Measurements from ENCODE around the gene LEFTY1. TPM values are rescaled to one million over a fixed set of nuclear protein-coding genes. Genes with fewer than 3 reads are reported as not detected.

The LEFTY1 gene
- total and polyA plus RNA-seq, 2 of the 13 experiments (the other 11 are each of a cell fraction or from before 2014, with no cell fraction given) = 0.29 to 0.79 TPM

- TF ChIP-seq, protein P1, sequence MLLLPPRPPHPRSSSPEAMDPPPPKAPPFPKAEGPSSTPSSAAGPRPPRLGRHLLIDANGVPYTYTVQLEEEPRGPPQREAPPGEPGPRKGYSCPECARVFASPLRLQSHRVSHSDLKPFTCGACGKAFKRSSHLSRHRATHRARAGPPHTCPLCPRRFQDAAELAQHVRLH (CRISPR knock-in tag; IDR thresholded peaks at IDR 0.05; ENCODE audit: borderline replicate concordance, low read depth) = peak; percentile 75; the same call in 1 of the 2 replicates
- TF ChIP-seq ZNF639 (CRISPR knock-in tag; conservative IDR thresholded peaks at IDR 0.05) (peak; percentile 98), DZIP1 (CRISPR knock-in tag; IDR thresholded peaks at IDR 0.05) (no peak), ELF1 (CRISPR knock-in tag; IDR thresholded peaks at IDR 0.05) (peak; percentile 73), PITX1 (CRISPR knock-in tag; IDR thresholded peaks at IDR 0.05) (no peak; the same call in 1 of the 2 replicates), MAFG (CRISPR knock-in tag; IDR thresholded peaks at IDR 0.05) (peak; percentile 54; the same call in 1 of the 2 replicates), FOXO4 (CRISPR knock-in tag; conservative IDR thresholded peaks at IDR 0.05) (no peak; the same call in 1 of the 2 replicates), HDAC2 (CRISPR knock-in tag; IDR thresholded peaks at IDR 0.05) (peak; percentile 61; the same call in 1 of the 2 replicates), DMAP1 (CRISPR knock-in tag; IDR thresholded peaks at IDR 0.05) (peak; percentile 94), MED8 (CRISPR knock-in tag; IDR thresholded peaks at IDR 0.05; ENCODE audit: insufficient replicate concordance) (peak; percentile 81), RFX1 (IDR thresholded peaks at IDR 0.05) (no peak), AGO2 (optimal IDR thresholded peaks at IDR 0.05; ENCODE audit: low read depth, low read length) (peak; percentile 85), TEAD3 (CRISPR knock-in tag; optimal IDR thresholded peaks at IDR 0.05; ENCODE audit: borderline replicate concordance) (peak; percentile 65)
- TF ChIP-seq, protein P2, sequence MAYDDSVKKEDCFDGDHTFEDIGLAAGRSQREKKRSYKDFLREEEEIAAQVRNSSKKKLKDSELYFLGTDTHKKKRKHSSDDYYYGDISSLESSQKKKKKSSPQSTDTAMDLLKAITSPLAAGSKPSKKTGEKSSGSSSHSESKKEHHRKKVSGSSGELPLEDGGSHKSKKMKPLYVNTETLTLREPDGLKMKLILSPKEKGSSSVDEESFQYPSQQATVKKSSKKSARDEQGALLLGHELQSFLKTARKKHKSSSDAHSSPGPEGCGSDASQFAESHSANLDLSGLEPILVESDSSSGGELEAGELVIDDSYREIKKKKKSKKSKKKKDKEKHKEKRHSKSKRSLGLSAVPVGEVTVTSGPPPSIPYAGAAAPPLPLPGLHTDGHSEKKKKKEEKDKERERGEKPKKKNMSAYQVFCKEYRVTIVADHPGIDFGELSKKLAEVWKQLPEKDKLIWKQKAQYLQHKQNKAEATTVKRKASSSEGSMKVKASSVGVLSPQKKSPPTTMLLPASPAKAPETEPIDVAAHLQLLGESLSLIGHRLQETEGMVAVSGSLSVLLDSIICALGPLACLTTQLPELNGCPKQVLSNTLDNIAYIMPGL (CRISPR knock-in tag; IDR thresholded peaks at IDR 0.05; ENCODE audit: borderline replicate concordance in 1 of 2, low read depth in 1 of 2) = peak; percentile 71 to 92; a peak in 3 of 4 replicates
- TF ChIP-seq, protein P3, sequence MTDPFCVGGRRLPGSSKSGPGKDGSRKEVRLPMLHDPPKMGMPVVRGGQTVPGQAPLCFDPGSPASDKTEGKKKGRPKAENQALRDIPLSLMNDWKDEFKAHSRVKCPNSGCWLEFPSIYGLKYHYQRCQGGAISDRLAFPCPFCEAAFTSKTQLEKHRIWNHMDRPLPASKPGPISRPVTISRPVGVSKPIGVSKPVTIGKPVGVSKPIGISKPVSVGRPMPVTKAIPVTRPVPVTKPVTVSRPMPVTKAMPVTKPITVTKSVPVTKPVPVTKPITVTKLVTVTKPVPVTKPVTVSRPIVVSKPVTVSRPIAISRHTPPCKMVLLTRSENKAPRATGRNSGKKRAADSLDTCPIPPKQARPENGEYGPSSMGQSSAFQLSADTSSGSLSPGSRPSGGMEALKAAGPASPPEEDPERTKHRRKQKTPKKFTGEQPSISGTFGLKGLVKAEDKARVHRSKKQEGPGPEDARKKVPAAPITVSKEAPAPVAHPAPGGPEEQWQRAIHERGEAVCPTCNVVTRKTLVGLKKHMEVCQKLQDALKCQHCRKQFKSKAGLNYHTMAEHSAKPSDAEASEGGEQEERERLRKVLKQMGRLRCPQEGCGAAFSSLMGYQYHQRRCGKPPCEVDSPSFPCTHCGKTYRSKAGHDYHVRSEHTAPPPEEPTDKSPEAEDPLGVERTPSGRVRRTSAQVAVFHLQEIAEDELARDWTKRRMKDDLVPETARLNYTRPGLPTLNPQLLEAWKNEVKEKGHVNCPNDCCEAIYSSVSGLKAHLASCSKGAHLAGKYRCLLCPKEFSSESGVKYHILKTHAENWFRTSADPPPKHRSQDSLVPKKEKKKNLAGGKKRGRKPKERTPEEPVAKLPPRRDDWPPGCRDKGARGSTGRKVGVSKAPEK (CRISPR knock-in tag; IDR thresholded peaks at IDR 0.05; ENCODE audit: borderline replicate concordance) = no peak
- TF ChIP-seq, protein P4, sequence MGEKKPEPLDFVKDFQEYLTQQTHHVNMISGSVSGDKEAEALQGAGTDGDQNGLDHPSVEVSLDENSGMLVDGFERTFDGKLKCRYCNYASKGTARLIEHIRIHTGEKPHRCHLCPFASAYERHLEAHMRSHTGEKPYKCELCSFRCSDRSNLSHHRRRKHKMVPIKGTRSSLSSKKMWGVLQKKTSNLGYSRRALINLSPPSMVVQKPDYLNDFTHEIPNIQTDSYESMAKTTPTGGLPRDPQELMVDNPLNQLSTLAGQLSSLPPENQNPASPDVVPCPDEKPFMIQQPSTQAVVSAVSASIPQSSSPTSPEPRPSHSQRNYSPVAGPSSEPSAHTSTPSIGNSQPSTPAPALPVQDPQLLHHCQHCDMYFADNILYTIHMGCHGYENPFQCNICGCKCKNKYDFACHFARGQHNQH (CRISPR knock-in tag; IDR thresholded peaks at IDR 0.05) = peak; percentile 63; the same call in 1 of the 2 replicates
Measured at GRCh38 chr1:225923692-225924555, 35.0 kb upstream of the LEFTY1 start, which contains the start of gene PYCR2 (continued).
